AG09309 (cell line): Measurements from ENCODE around the gene PHB1.
A peak's percentile ranks its signal among the peaks of the same experiment; 100 is the strongest.

Source experiments
- DNase-seq: peaks from one replicate; pipeline ENCODE4 v3.0.0-alpha.2; 2010; ENCODE audit warnings: low read depth
- H3K4me3 ChIP-seq: 2 replicates; pipeline ENCODE4 v1.5.1; 2011; ENCODE audit warnings: mild to moderate bottlenecking, low read depth, low read length, moderate library complexity; ENCODE audit not compliant: control insufficient read depth
- CTCF ChIP-seq: IDR thresholded peaks from 2 replicates; pipeline ENCODE4 v1.5.1; 2011; ENCODE audit warnings: mild to moderate bottlenecking, low read depth, low read length, inconsistent platforms; ENCODE audit not compliant: insufficient read depth, control insufficient read depth; ENCODE audit errors: missing control alignments

The PHB1 gene

GRCh38 chr17:49414271-49414621 is 436 bp downstream of the PHB1 start:
- DNase-seq = no peak
- TF ChIP-seq CTCF = no peak
- H3K4me3 ChIP-seq = peak overlapping the region; percentile 62

GRCh38 chr17:49409066-49409465 is 5.6 kb downstream of the PHB1 start:
- no peak overlapping the region for H3K4me3 ChIP-seq
- DNase-seq = no peak
- TF ChIP-seq CTCF = no peak

- TF ChIP-seq CTCF = peak; percentile 77
- DNase-seq = no peak
Observed at GRCh38 chr17:49407981-49408501, 6.6 kb downstream of the PHB1 start.

GRCh38 chr17:49407086-49407485 is 7.6 kb downstream of the PHB1 start:
- no peak for TF ChIP-seq CTCF
- DNase-seq = no peak
- H3K4me3 ChIP-seq = no peak overlapping the region

More at GRCh38 chr17:49407981-49408501, 6.6 kb downstream of the PHB1 start:
- no peak overlapping the region for H3K4me3 ChIP-seq

- no peak for TF ChIP-seq CTCF
- H3K4me3 ChIP-seq = no peak overlapping the region
- DNase-seq = no peak
Observed at GRCh38 chr17:49406421-49407061, 8.1 kb downstream of the PHB1 start.

- H3K4me3 ChIP-seq = no peak overlapping the region
- DNase-seq = no peak
- TF ChIP-seq CTCF = no peak
Observed at GRCh38 chr17:49404906-49405305, 9.8 kb downstream of the PHB1 start.

GRCh38 chr17:49404361-49404760 is 10.3 kb downstream of the PHB1 start:
- H3K4me3 ChIP-seq = no peak overlapping the region
- TF ChIP-seq CTCF = no peak
- DNase-seq = no peak
